ENCODE data around the gene DACT3.

Gene DACT3, protein sequence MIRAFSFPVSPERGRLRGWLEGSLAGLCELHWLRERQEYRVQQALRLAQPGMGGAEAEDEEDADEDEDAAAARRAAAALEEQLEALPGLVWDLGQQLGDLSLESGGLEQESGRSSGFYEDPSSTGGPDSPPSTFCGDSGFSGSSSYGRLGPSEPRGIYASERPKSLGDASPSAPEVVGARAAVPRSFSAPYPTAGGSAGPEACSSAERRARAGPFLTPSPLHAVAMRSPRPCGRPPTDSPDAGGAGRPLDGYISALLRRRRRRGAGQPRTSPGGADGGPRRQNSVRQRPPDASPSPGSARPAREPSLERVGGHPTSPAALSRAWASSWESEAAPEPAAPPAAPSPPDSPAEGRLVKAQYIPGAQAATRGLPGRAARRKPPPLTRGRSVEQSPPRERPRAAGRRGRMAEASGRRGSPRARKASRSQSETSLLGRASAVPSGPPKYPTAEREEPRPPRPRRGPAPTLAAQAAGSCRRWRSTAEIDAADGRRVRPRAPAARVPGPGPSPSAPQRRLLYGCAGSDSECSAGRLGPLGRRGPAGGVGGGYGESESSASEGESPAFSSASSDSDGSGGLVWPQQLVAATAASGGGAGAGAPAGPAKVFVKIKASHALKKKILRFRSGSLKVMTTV

DNA sequence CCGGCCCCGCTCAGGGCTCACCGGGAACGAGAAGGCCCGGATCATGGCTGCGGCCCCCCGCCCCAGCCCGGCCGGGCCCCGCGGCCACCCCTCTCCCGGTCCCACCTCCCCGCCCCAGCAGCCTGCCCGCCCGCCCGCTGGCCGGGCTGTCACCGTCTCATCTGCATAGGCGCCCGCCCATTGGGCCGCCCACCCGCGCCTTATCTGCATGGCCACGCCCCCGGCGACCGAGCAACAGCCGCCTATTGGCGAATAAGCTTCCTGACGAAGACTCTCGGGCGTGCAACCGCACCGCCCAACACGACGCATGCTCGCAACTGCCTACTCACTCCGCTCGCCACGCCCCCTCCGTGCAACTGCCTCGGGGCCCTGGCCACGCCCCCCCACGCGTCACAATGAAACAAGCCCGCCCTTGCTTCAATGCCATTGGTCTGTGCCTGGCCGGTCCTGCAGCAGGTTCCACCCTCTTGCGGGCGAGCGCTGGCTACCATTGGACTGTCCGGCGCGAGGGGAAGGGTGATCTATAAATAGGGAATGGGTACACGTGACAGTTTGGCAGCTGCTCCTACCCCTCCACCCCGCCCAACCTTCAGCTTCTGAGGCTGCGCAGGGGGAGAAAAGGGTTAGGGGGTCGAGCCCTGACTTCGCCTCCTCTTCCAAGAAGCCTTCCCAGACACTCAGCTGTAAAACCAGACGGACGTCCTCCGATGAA is at the start of gene DACT3:
DACT3 (minus strand) TSS at position 163 of the 712 bp plus-strand sequence; CDS start at position 45, 118 bp downstream.
- peak within 1 kb of the TSS; percentile 69 for H3K4me3 ChIP-seq (ENCODE audit: low read depth, low read length)
- POLR2A ChIA-PET: interaction anchor here (0.9 to 3.1 kb wide), 4 partner anchors 30 to 60 kb away, joined by 3 to 15 read pairs (median 5); partner anchors contain the start of gene CALM3
- CTCF ChIA-PET: interaction anchor here (0.9 to 15.3 kb wide), 26 partner anchors 8 to 145 kb away, joined by 3 to 685 read pairs (median 10); partner anchors contain the start of genes CALM3, FKRP, GNG8 and PTGIR
- TF ChIP-seq, protein P1, sequence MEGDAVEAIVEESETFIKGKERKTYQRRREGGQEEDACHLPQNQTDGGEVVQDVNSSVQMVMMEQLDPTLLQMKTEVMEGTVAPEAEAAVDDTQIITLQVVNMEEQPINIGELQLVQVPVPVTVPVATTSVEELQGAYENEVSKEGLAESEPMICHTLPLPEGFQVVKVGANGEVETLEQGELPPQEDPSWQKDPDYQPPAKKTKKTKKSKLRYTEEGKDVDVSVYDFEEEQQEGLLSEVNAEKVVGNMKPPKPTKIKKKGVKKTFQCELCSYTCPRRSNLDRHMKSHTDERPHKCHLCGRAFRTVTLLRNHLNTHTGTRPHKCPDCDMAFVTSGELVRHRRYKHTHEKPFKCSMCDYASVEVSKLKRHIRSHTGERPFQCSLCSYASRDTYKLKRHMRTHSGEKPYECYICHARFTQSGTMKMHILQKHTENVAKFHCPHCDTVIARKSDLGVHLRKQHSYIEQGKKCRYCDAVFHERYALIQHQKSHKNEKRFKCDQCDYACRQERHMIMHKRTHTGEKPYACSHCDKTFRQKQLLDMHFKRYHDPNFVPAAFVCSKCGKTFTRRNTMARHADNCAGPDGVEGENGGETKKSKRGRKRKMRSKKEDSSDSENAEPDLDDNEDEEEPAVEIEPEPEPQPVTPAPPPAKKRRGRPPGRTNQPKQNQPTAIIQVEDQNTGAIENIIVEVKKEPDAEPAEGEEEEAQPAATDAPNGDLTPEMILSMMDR (IDR thresholded peaks at IDR 0.05; ENCODE audit: insufficient read depth, low read length, missing control alignments): no peak
- DNase-seq (ENCODE audit: low read depth, low spot score): peak; percentile 97

GRCh38 chr19:46710687-46711086 is 49.7 kb upstream of the DACT3 start:
- no peak overlapping the region for H3K4me3 ChIP-seq (ENCODE audit: low read depth, low read length)
- POLR2A ChIA-PET: interaction anchor here (0.7 kb wide), 1 partner anchor 40 kb away, joined by 3 read pairs; no protein-coding TSS in a partner anchor
- CTCF ChIA-PET: interaction anchor here (1.0 to 2.6 kb wide), 5 partner anchors 12 to 127 kb away, joined by 3 to 8 read pairs (median 3); no protein-coding TSS in a partner anchor
- no peak for DNase-seq (ENCODE audit: low read depth, low spot score)
- TF ChIP-seq, protein P1 (IDR thresholded peaks at IDR 0.05; ENCODE audit: insufficient read depth, low read length, missing control alignments): no peak

- no peak overlapping the region for H3K4me3 ChIP-seq (ENCODE audit: low read depth, low read length)
- TF ChIP-seq, protein P1 (IDR thresholded peaks at IDR 0.05; ENCODE audit: insufficient read depth, low read length, missing control alignments): peak; percentile 91
- DNase-seq (ENCODE audit: low read depth, low spot score): no peak
- ChIA-PET CTCF (interaction anchor here (0.6 to 6.4 kb wide), 33 partner anchors 9 to 138 kb away, joined by 3 to 116 read pairs (median 5); partner anchors contain the start of genes FKRP and PRKD2), POLR2A (interaction anchor here (0.7 kb wide), 1 partner anchor 301 kb away, joined by 3 read pairs; no protein-coding TSS in a partner anchor)
Observed at GRCh38 chr19:46704379-46705076, 43.5 kb upstream of the DACT3 start.

DNA sequence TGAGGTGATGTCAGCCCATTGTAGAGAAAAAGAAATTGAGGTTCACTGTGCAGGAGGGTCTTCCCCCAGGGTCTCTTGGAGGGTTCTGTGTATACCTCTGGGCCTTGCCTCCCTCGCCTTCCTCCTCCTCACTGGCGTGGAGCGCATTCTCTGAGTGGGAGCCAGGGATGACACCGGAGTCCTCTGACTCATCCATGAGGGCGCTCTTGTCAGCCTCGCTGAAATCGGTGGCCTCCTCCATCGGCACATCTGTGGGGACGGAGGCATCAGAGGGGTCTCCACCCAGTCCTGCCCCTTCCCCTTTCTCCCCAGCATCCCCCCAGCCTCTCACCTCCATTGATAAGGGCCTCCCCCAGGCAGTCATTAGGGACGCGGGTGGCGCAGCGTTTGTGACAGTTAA is 39.7 kb upstream of the DACT3 start:
- TF ChIP-seq, protein P1 (IDR thresholded peaks at IDR 0.05; ENCODE audit: insufficient read depth, low read length, missing control alignments): no peak
- ChIA-PET CTCF (interaction anchor here (1.0 to 6.4 kb wide), 3 partner anchors 7 to 48 kb away, joined by 3 to 116 read pairs (median 21); partner anchors contain the start of gene PRKD2), POLR2A (no interaction called here)
- H3K4me3 ChIP-seq (ENCODE audit: low read depth, low read length): no peak overlapping the region
- no peak for DNase-seq (ENCODE audit: low read depth, low spot score)

DNA sequence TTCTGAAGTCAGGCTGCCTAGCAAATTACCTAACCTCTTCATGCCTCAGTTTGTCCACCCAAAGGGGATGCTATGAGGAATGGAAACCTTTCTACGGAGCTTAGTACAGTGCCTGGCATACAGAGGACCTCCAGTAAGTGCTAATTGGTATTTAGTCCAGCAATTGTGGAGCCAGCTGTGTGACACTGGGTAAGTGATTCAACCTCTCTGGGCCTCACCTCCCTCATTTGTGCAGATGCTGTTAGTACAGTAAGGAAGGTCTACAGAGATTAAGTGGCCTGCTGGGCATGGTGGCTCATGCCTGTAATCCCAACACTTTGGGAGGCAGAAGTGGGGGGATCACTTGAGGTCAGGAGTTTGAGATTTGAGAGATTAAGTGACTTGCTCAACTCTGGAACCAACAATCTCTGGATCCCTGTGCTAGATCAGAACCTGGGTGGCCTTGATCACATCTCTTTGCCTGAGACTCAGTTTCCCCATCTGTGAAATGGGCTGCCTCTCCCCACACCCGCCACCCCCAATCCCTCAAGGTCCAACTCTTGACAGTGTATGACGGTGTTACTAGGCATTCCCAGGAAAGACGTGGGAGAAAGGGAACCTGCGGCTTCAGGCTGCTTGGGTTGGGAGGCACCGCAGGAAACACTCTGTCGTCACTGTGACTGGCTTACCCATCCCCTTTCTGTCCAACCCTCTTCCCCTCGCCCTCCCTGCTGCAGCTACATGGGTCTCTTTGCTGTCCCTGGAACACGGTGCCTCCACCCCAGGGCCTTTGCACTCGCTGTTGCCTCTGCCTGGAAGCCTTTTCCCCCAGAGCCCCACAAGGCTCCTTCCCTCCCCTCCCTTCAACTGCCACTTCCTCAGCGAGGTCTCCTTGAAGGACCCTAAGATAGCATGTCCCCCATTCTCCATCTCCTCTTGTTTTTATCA is 37.7 kb upstream of the DACT3 start:
- TF ChIP-seq, protein P1 (IDR thresholded peaks at IDR 0.05; ENCODE audit: insufficient read depth, low read length, missing control alignments): no peak
- ChIA-PET CTCF (interaction anchor here (1.2 to 4.6 kb wide), 3 partner anchors 9 to 30 kb away, joined by 3 to 21 read pairs (median 10); no protein-coding TSS in a partner anchor), POLR2A (interaction anchor here (0.7 kb wide), 1 partner anchor 39 kb away, joined by 4 read pairs; no protein-coding TSS in a partner anchor)
- DNase-seq (ENCODE audit: low read depth, low spot score): no peak
- no peak overlapping the region for H3K4me3 ChIP-seq (ENCODE audit: low read depth, low read length)
